Fibroblast of lung (primary cell): Measurements from ENCODE around the gene LTF. TPM values are rescaled to one million over a fixed set of nuclear protein-coding genes. Genes with fewer than 3 reads are reported as not detected.

ENCODE experiments used
- DNase-seq, 2 donors: peaks; one replicate each; pipeline versions ENCODE4 v3.0.0 to v3.0.0-alpha.2; 2010; ENCODE audit warnings: low read depth in 2 of 2
- H2AFZ ChIP-seq: 2 replicates; pipeline ENCODE4 v1.5.1; 2012; ENCODE audit warnings: low read length, control low read depth, inconsistent platforms
- H3K27ac ChIP-seq: 2 replicates; pipeline ENCODE4 v1.5.1; 2011; ENCODE audit warnings: low read length, control low read depth; ENCODE audit not compliant: insufficient read depth
- H3K27me3 ChIP-seq: 2 replicates; pipeline ENCODE4 v1.5.1; 2011; ENCODE audit warnings: mild to moderate bottlenecking, low read length; ENCODE audit not compliant: control insufficient read depth, insufficient read depth
- H3K36me3 ChIP-seq: 2 replicates; pipeline ENCODE4 v1.5.1; 2011; ENCODE audit warnings: low read length; ENCODE audit not compliant: control insufficient read depth, insufficient read depth
- H3K4me1 ChIP-seq: 2 replicates; pipeline ENCODE4 v1.5.1; 2011; ENCODE audit warnings: low read length; ENCODE audit not compliant: control insufficient read depth, insufficient read depth; ENCODE audit errors: extremely low read depth
- H3K4me2 ChIP-seq: 2 replicates; pipeline ENCODE4 v1.5.1; 2011; ENCODE audit warnings: low read length, control low read depth; ENCODE audit not compliant: insufficient read depth; ENCODE audit errors: extremely low read depth
- H3K4me3 ChIP-seq, 4 experiments: fragments of 200-600 bp in 1 of 4; sonication (generic) in 1 of 4; replicated peaks in 1 of 4; 2 replicates each; pipeline ENCODE4 v1.5.1; 2011 to 2016; ENCODE audit warnings: low read length in 4 of 4, low read depth in 3 of 4, mild to moderate bottlenecking in 3 of 4, control low read depth in 2 of 4, inconsistent platforms in 1 of 4, mixed read lengths in 1 of 4; ENCODE audit not compliant: insufficient read depth in 1 of 4; ENCODE audit errors: control extremely low read depth in 1 of 4
- H3K79me2 ChIP-seq: 2 replicates; pipeline ENCODE4 v1.5.1; 2012; ENCODE audit warnings: mild to moderate bottlenecking, low read length, inconsistent platforms; ENCODE audit not compliant: control insufficient read depth, insufficient read depth
- H3K9ac ChIP-seq: 2 replicates; pipeline ENCODE4 v1.5.1; 2011; ENCODE audit warnings: mild to moderate bottlenecking, low read length, control low read depth; ENCODE audit not compliant: insufficient read depth
- H3K9me3 ChIP-seq: 2 replicates; pipeline ENCODE4 v1.5.1; 2012; ENCODE audit warnings: low read depth, low read length; ENCODE audit not compliant: control insufficient read depth, insufficient read depth
- H4K20me1 ChIP-seq: 2 replicates; pipeline ENCODE4 v1.5.1; 2011; ENCODE audit warnings: low read length; ENCODE audit not compliant: control insufficient read depth, insufficient read depth; ENCODE audit errors: extremely low read depth
- EZH2 ChIP-seq: IDR thresholded peaks from 2 replicates; pipeline ENCODE4 v1.5.1; 2012; ENCODE audit warnings: low read length, control low read depth, mild to moderate bottlenecking; ENCODE audit errors: missing control alignments
- polyA plus RNA-seq, 2 donors: library from polyadenylated mRNA; depleted of rRNA in 1 of 2; stranded (reverse) in 1 of 2; unstranded in 1 of 2; fragments of >200 nt; gene quantifications; 2 replicates each; pipeline ENCODE4 v1.2.1, GENCODE V29; 2011 to 2012; ENCODE audit warnings: missing spikeins in 1 of 2
- total RNA-seq: library from RNA; depleted of rRNA; stranded (reverse); fragments of >200 nt; gene quantifications from 2 replicates; pipeline ENCODE4 v1.2.1, GENCODE V29; 2014
- TF ChIP-seq, protein P1 (sequence below), 2 donors: IDR thresholded peaks in 1 of 2; conservative IDR thresholded peaks in 1 of 2; 1 replicate in 1 of 2; 2 replicates in 1 of 2; pipeline ENCODE4 v1.5.1; 2011 to 2012; ENCODE audit warnings: low read length in 2 of 2, control low read depth in 1 of 2, inconsistent platforms in 1 of 2, low read depth in 1 of 2, mild to moderate bottlenecking in 1 of 2

Gene LTF
- total and polyA plus RNA-seq, 2 donors (not counting 1 experiment from before 2014, with no cell fraction given): not detected

DNA sequence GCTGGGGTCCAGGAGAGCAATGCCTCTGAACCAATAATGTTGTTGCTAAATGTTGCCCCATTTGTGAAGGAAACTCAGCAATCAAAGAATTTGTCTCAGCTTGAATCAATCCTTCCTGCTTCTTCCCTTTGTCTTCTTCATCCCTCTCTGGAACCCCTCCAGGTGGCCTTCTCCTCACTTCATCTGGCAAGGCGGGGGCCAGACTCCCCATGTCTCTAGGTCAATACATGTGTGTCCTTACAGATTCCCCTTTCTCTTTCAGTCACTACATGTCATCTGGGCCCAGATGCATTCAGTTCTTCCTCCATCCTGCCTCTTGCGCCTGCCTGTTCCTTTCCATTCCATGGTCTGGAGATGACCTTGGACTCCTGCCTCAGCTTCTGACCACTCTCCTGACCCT lies 8.0 kb upstream of the LTF start:
- no peak for DNase-seq
- TF ChIP-seq, protein P1, sequence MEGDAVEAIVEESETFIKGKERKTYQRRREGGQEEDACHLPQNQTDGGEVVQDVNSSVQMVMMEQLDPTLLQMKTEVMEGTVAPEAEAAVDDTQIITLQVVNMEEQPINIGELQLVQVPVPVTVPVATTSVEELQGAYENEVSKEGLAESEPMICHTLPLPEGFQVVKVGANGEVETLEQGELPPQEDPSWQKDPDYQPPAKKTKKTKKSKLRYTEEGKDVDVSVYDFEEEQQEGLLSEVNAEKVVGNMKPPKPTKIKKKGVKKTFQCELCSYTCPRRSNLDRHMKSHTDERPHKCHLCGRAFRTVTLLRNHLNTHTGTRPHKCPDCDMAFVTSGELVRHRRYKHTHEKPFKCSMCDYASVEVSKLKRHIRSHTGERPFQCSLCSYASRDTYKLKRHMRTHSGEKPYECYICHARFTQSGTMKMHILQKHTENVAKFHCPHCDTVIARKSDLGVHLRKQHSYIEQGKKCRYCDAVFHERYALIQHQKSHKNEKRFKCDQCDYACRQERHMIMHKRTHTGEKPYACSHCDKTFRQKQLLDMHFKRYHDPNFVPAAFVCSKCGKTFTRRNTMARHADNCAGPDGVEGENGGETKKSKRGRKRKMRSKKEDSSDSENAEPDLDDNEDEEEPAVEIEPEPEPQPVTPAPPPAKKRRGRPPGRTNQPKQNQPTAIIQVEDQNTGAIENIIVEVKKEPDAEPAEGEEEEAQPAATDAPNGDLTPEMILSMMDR (conservative IDR thresholded peaks at IDR 0.05 in 1 of 2, IDR thresholded peaks at IDR 0.05 in 1 of 2; ENCODE audit: low read depth in 1 of 2, low read length in 2 of 2): no peak
- no peak for TF ChIP-seq EZH2
- Histone ChIP-seq H3K79me2 (no peaks in the 10 kb centered on the region), H3K9ac (no peak overlapping the region), H3K27ac (no peak overlapping the region), H3K4me3 (no peak overlapping the region), H3K36me3 (no peaks in the 10 kb centered on the region), H3K4me1 (no peaks in the 10 kb centered on the region), H2AFZ (no peak overlapping the region), H4K20me1 (no peaks in the 10 kb centered on the region), H3K9me3 (no peaks in the 10 kb centered on the region), H3K27me3 (peaks cover 20% of the 10 kb centered on the region), H3K4me2 (no peak overlapping the region)

DNA sequence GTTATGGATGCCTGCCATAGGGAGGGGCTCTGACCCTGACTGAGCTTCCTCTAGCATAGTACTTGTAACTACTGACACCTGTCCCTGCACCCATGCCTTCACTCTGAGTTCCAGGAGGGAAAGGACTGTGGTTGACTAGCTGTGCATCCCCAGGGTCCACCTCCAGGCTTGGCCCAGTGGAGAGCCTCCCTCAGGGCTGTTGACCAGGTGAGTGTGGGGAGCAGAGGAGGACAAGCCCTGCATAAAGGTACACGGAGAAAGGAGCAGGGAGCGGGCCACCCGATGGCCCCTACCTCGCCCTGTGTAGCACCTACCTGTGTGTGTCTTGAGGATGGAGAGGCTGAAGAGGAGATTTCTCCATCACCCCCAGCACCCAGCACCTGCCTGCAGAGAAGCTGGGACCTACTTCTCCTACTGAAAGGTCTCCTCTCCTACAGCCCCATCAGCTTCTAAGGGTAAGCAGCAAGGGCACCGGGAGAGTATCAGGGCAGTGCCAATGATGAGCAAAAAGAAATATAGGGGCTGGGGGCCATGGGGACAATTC lies 6.7 kb upstream of the LTF start:
- H3K4me3 ChIP-seq: no peak overlapping the region
- H3K4me1 ChIP-seq: no peaks in the 10 kb centered on the region
- no peak overlapping the region for H2AFZ ChIP-seq
- no peak overlapping the region for H3K9ac ChIP-seq
- no peaks in the 10 kb centered on the region for H3K79me2 ChIP-seq
- TF ChIP-seq, protein P1 (conservative IDR thresholded peaks at IDR 0.05 in 1 of 2, IDR thresholded peaks at IDR 0.05 in 1 of 2; ENCODE audit: low read depth in 1 of 2, low read length in 2 of 2): no peak
- no peak for TF ChIP-seq EZH2
- H3K9me3 ChIP-seq: no peaks in the 10 kb centered on the region
- H3K36me3 ChIP-seq: no peaks in the 10 kb centered on the region
- no peak overlapping the region for H3K27ac ChIP-seq
- H3K4me2 ChIP-seq: no peak overlapping the region
- H4K20me1 ChIP-seq: no peaks in the 10 kb centered on the region
- DNase-seq: no peak
- peaks cover 18% of the 10 kb centered on the region for H3K27me3 ChIP-seq

DNA sequence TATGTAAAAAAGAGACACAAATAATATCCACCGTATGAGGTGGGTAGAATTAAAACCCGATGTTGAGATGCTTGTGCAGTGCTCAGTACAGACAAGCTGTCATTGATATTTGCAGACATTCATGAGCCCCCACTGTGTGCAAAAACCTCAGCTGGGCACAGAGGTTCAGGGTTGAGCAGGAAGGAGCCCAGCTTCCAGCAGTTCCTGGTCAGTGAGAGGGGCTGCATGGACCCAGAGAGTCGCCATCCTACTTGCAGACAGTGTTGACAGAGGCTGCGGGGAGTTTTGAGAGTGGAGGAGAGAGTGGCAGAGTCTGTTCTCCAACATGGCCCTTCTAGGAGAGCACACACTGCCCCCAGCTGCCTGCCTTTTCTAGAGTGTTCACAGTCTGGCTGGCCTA lies 6.1 kb upstream of the LTF start:
- H4K20me1 ChIP-seq: no peaks in the 10 kb centered on the region
- no peaks in the 10 kb centered on the region for H3K4me1 ChIP-seq
- no peak overlapping the region for H3K9ac ChIP-seq
- no peak overlapping the region for H3K27ac ChIP-seq
- H3K4me3 ChIP-seq: no peak overlapping the region
- no peak overlapping the region for H3K4me2 ChIP-seq
- no peaks in the 10 kb centered on the region for H3K79me2 ChIP-seq
- DNase-seq: no peak
- no peak for TF ChIP-seq EZH2
- TF ChIP-seq, protein P1 (conservative IDR thresholded peaks at IDR 0.05 in 1 of 2, IDR thresholded peaks at IDR 0.05 in 1 of 2; ENCODE audit: low read depth in 1 of 2, low read length in 2 of 2): no peak
- no peak overlapping the region for H2AFZ ChIP-seq
- H3K36me3 ChIP-seq: no peaks in the 10 kb centered on the region
- peaks cover 19% of the 10 kb centered on the region for H3K27me3 ChIP-seq
- no peaks in the 10 kb centered on the region for H3K9me3 ChIP-seq
